D721Med (cell line): ENCODE results near the gene SLFN5.

Source experiments
- DNase-seq: peaks from one replicate; pipeline ENCODE4 v3.0.0; 2011; ENCODE audit warnings: low spot score; ENCODE audit not compliant: insufficient read length
- FAIRE-seq: peaks from 2 replicates; lab custom pipeline; 2011; peaks lifted over from hg19 to GRCh38; lab: Jason Lieb, UNC
- TF ChIP-seq, protein P1 (sequence below): IDR thresholded peaks from 2 replicates; pipeline ENCODE4 v1.5.1; 2012; ENCODE audit warnings: mild to moderate bottlenecking, control low read depth; ENCODE audit not compliant: insufficient read depth; ENCODE audit errors: missing control alignments

The SLFN5 gene

DNA sequence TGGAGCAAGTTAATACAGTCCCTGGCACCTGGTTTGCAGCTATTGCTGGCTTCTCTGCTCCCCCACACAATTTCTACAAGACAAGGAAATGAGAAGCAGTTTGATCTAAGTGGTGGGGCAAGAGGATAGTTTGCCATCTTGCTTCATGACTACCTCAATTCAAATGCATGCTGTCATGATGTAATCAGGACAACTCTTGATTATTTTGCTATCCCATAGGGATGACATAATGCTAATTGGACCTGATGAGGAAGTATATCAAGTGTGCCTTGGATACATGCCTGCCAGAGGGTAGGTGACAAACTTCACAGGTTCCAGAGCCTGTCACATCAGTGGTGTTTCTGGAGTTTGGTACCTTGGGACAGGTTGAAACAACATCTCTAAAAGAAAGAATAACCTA lies 40.9 kb downstream of the SLFN5 start:
- FAIRE-seq (no peak), DNase-seq (no peak)
- TF ChIP-seq, protein P1, sequence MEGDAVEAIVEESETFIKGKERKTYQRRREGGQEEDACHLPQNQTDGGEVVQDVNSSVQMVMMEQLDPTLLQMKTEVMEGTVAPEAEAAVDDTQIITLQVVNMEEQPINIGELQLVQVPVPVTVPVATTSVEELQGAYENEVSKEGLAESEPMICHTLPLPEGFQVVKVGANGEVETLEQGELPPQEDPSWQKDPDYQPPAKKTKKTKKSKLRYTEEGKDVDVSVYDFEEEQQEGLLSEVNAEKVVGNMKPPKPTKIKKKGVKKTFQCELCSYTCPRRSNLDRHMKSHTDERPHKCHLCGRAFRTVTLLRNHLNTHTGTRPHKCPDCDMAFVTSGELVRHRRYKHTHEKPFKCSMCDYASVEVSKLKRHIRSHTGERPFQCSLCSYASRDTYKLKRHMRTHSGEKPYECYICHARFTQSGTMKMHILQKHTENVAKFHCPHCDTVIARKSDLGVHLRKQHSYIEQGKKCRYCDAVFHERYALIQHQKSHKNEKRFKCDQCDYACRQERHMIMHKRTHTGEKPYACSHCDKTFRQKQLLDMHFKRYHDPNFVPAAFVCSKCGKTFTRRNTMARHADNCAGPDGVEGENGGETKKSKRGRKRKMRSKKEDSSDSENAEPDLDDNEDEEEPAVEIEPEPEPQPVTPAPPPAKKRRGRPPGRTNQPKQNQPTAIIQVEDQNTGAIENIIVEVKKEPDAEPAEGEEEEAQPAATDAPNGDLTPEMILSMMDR, result no peak

- FAIRE-seq, result no peak
- DNase-seq, result no peak
- TF ChIP-seq, protein P1, result no peak
These were observed 42.1 kb downstream of the SLFN5 start for GRCh38 chr17:35284955-35285354.

DNA sequence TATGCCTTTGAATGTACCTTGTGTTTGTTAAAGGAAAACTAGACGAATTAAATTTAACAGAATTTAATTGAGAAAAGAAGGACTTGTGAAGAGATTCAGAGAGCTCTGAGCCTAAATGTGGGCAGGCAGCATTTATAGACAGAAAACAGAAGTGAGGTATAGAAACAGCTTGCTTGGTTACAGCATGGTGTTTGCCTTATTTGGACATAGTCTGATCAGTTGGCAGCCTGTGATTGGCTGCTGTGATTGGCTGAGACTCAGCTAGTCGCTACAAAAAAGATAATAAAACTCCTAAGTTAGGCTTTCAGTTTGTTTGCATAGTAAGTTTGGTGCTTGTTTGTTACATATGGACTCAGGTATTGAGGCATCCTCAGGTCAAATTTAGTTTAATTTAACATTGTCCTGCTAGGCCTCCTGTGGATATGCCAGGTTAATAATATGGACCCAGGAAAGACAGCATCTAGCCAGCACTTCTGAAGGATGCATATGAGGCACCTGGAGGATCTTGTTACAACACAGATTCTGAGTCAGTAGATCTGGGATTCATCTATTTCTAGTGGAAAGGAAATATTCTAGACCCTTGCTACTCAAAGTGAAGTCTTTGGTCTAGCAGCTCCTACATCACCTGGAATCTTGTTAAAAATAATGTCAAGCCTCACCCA lies 43.4 kb downstream of the SLFN5 start:
- FAIRE-seq (no peak), DNase-seq (no peak)
- TF ChIP-seq, protein P1, result no peak

- FAIRE-seq (no peak), DNase-seq (no peak)
- TF ChIP-seq, protein P1, result no peak
These were observed 44.5 kb downstream of the SLFN5 start for GRCh38 chr17:35287286-35287811.

- DNase-seq (no peak), FAIRE-seq (no peak)
- TF ChIP-seq, protein P1, result no peak
These were observed 46.4 kb downstream of the SLFN5 start for GRCh38 chr17:35289222-35289621.

DNA sequence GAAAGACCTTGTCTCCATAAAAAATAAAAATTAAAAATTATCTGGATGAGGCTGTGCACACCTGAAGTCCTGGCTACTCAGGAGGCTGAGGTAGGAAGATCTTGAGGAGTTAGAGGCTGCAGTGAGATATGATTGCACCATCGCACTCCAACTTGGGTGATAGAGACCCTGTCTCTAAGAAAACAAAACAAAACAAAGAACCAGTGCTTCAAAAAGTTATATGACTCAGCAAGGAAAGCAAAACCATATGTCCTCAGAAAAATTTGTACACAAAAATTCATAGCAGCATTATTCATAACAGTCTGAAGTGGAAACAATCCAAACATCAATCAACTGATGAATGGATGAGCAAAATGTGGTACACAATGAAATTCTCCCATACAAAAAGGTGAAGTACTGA lies 48.9 kb downstream of the SLFN5 start:
- no peak for FAIRE-seq
- no peak for DNase-seq
- TF ChIP-seq, protein P1, result no peak

- no peak for FAIRE-seq
- TF ChIP-seq, protein P1, result no peak
- DNase-seq, result no peak
These were observed 50.4 kb downstream of the SLFN5 start for GRCh38 chr17:35293151-35293847.
